ENCODE measurements around the gene CFAP410.

DNA sequence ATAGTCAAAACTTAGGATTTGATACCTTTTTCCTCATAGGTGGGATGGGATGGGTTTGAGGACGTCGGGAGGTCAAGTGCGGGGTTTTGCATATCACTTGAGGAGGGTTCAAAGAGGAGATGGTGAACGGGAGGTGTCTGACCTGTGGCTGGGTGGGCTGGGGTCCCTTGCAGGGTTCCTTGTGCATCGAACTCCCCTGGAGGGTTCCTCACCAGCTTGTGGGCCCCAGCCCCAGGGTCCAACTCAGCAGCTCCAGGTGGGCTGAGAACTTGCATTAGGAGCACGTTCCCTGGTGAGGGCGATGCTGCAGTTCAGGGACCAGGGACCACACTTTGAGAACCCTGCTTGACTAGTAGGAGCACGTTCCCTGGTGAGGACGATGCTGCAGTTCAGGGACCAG lies 37.4 kb upstream of the CFAP410 start:
- TF ChIP-seq, protein P1, sequence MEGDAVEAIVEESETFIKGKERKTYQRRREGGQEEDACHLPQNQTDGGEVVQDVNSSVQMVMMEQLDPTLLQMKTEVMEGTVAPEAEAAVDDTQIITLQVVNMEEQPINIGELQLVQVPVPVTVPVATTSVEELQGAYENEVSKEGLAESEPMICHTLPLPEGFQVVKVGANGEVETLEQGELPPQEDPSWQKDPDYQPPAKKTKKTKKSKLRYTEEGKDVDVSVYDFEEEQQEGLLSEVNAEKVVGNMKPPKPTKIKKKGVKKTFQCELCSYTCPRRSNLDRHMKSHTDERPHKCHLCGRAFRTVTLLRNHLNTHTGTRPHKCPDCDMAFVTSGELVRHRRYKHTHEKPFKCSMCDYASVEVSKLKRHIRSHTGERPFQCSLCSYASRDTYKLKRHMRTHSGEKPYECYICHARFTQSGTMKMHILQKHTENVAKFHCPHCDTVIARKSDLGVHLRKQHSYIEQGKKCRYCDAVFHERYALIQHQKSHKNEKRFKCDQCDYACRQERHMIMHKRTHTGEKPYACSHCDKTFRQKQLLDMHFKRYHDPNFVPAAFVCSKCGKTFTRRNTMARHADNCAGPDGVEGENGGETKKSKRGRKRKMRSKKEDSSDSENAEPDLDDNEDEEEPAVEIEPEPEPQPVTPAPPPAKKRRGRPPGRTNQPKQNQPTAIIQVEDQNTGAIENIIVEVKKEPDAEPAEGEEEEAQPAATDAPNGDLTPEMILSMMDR (IDR thresholded peaks at IDR 0.05), result no peak
- TF ChIP-seq POLR2A (IDR thresholded peaks at IDR 0.05), result no peak

Data from breast epithelium (tissue), 3 donors.